Measurements from ENCODE around the gene BORCS8.
A peak's percentile ranks its signal among the peaks of the same experiment; 100 is the strongest.
"Not testable (repeated sequence)": the region's sequence is repeated elsewhere in the genome, so short reads cannot be mapped to it uniquely, and the experiment has no call there.

BORCS8 gene

DNA sequence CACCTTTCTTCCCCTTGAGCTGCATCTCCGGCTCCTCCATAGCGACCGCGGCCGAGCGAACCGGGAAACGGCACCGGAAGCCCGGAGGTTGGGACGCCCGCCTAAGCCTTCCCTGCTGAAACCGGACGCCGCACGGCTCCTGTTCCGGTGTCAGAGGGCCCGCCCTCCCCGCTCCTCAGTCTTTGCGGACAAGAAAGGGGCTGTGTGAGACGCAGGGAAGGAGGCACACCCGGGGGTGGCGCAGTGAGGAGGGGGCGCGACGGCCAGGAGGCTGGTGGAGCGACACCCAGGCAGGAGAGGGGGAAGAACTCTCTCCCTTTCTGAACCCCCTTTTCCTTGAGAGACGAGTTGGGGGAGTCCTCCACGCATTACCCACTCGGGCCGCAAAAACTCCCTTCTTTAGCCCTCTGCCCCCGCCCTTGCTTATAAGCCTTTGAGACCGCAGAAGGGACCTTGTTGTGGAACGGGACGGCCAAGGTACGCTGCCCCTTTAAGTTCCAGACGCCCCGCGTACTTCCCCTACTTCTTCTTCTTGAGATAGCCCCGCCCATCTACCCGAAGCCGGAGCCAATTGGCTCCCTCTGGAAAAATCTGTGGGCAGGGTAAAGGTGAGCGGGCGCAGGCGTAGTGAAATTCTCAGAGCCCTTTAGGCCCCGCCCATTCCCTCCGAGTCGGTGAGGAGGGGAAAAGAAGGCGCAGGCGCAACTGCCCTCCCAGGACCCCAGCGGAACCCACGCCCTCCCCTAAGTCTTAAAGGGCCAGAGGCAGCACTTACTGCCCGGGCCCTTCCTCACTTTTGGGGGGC lies at the start of gene BORCS8, which contains the start of gene RFXANK:
BORCS8 (minus strand) TSS at position 75 of the 805 bp plus-strand sequence; CDS start at position 40, 35 bp downstream.
RFXANK (plus strand) TSS at position 181 of the 805 bp plus-strand sequence. CDS start 1,689 bp downstream, outside the sequence.
- peak; percentile 96 to 98 (median 98) for DNase-seq (ENCODE audit: low read depth in 2 of 3, low spot score in 1 of 3)

DNA sequence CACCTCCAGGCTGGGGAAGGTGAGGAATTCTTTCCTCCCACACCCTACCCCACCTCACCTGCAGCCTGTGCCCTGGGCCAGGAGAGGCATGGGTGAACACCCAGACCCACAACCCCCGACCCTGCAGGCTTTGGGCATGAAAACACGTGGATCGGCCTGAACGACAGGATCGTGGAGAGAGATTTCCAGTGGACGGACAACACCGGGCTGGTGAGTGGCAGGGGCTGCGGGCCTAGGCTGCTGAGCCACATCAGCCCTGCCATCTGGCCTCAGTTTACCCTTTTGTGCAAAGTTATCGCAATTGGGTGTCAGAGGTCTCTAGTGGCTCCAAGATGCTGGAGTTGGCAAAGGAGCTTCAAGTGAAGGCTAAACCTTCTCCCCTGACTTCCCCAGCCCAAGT lies 48.5 kb upstream of the BORCS8 start:
- DNase-seq (ENCODE audit: low read depth in 2 of 3, low spot score in 1 of 3) = no peak

DNA sequence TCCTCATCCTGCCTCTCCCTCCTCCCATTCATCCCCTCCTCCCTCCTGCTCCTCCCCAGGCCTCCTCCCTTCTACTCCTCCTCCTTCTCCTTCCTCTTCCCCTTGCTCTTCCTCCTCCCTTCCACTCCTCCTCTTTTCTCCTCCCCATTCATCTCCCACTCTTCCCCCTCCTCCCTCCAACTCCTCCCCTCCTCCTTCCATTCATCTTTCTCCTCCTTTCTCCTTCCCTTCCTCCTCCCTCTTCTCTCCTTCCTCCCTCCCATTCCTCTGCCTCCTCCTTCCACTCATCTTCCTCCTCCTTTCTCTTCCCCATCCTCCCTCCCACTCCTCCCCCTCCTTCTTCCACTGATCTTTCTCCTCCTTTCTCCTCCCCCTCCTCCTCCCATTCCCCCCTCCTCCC lies 47.7 kb upstream of the BORCS8 start:
- no peak for DNase-seq (ENCODE audit: low read depth in 2 of 3, low spot score in 1 of 3)

DNA sequence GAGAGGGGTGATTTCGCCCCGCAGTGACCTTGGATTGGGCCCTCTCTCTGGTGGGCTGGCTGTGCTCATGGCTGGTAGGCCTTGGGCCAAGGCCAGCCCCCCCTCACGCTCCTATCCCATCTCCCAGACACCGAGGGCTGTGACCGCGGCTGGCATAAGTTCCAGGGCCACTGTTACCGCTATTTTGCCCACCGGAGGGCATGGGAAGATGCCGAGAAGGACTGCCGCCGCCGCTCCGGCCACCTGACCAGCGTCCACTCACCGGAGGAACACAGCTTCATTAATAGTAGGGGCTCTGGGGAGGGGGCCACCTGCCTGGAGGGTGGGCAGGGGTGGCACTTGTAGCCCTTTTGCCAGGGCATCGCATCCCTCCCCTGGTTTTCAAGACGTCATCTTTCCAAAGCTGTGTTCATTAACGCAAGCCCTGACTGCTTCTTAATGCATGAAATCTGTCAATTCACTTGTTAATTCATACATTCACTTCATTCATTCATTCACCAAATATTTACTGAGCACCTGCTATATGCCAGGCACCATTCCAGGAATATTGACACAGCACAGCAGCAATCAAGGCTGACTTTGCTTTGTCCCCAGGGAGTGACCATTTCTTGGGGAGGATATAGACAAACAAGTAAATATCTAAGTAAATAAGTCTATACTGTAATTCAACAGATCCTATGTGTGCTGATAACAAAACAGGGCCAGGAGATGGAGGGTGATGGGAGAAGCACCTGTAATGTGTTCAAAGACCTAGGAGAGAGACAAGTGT lies 46.4 kb upstream of the BORCS8 start:
- no peak for DNase-seq (ENCODE audit: low read depth in 2 of 3, low spot score in 1 of 3)

DNA sequence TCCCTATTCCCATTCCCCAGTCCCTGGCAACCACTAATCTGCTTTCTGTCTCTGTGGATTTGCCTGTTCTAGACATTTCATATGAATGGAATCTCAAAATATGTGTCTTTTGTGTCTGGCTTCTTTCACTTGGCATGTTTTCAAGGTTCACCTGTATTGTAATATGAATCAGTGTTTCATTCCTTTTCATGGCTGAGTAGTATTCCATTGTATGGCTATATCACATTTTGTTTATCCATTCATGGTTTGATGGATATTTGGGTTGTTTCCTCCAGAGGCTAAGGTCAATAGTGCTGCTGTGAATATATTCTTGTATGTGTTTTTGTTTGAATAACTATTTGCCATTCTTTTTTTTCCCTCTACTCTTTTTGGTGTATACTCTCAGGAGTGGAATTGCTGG lies 44.2 kb upstream of the BORCS8 start:
- no peak for DNase-seq (ENCODE audit: low read depth in 2 of 3, low spot score in 1 of 3)

DNA sequence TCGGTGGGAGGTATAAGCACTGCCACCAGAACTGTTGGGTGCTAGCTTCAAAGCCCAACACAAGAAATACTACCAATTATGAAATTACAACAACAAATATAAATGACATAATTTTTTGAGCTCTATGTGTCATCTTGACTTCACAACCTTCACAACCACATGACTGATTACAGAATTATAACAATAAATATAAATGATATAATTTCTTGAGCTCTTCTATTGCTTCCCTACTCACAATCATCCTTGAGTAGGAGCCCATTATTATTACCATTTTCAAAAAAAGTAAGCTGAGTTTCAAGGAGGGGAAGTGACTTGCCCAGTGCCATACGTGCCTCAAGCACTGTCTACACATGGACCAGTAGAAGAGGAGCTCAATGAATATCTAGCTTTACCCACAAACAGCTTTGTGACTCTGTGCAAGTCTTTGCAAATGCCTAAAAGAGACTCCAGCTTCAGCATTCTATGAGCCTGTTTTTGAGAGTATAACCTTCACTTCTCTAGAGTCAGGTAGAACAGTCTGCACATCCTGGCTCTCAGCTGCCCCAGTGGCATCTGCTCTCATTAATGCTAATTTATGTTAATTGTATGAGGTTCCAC lies 42.4 kb upstream of the BORCS8 start:
- DNase-seq (ENCODE audit: low read depth in 2 of 3, low spot score in 1 of 3) = no peak

DNA sequence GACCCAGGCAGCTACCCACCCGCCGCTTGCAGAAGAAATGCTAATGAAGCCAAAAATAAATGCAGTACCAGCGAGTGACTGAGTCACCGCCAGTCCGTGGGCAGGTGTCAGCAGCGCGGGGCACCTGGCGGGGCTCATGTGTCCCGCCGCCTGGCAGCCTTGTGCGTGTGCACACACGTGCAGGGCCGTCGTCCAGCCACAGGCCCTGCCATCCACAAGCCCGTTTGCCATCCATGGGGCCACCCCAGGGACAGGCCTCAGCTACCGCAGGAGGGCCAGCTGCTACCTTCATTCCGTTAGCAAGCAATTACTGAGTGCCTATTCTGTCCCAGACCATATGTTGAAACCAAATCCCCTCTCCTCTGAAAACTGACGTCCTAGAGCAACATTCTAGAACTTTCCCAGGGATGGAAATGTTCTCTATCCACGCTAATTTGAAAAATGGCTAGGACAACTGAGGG lies 40.3 kb upstream of the BORCS8 start:
- no peak for DNase-seq (ENCODE audit: low read depth in 2 of 3, low spot score in 1 of 3)

DNA sequence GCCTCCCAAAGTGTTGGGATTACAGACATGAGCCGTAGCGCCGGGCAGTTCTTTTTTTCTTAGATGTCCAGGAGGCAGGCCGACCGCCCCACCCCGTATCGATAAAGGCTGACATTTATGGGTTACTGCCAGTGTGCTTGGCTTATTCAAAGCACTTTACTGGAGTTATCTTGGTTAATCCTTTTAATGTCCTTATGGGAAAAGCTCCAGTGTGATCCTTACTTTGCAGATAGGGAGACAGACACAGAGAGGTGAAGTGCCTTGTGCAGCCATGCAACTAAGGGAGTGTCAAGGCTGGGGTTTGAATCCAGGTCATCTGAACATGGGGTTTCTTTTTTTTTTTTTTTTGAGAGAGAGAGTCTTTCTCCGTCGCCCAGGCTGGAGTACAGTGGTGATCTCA lies 39.0 kb upstream of the BORCS8 start:
- no peak for DNase-seq (ENCODE audit: low read depth in 2 of 3, low spot score in 1 of 3)

DNA sequence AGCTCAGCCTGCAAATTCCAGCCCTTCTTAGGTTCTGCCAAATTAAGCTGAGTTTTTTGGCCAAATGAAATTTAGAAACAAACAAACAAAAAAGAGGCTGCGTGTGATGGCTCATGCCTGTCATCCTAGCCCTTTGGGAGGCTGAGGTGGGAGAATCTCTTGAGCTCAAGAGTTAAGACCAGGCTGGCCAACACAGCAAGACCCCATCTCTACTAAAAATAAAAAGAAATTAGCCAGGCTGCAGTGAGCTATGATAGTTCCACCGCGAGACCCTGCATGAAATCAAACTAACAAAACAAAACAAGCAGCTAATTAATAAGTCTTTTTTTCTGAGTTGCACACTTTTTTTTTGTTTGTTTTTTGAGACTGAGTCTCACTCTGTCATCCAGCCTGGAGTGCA lies 37.7 kb upstream of the BORCS8 start:
- no peak for DNase-seq (ENCODE audit: low read depth in 2 of 3, low spot score in 1 of 3)

DNA sequence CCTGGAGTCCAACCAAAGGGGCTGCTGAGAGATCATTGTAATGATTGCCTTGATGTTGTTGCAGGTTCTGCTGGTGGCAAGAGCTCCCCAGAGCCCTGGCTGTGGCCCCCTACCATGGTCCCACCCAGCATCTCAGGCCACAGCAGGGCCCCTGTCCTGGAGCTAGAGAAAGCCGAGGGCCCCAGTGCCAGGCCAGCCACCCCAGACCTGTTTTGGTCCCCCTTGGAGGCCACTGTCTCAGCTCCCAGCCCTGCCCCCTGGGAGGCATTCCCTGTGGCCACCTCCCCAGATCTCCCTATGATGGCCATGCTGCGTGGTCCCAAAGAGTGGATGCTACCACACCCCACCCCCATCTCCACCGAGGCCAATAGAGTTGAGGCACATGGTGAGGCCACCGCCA lies 35.3 kb upstream of the BORCS8 start:
- DNase-seq (ENCODE audit: low read depth in 2 of 3, low spot score in 1 of 3) = no peak

DNA sequence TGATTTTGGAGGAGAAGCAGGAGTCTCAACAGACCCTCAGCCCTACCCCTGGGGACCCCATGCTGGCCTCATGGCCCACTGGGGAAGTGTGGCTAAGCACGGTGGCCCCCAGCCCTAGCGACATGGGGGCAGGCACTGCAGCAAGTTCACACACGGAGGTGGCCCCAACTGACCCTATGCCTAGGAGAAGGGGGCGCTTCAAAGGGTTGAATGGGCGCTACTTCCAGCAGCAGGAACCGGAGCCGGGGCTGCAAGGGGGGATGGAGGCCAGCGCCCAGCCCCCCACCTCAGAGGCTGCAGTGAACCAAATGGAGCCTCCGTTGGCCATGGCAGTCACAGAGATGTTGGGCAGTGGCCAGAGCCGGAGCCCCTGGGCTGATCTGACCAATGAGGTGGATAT lies 34.7 kb upstream of the BORCS8 start:
- DNase-seq (ENCODE audit: low read depth in 2 of 3, low spot score in 1 of 3) = no peak

DNA sequence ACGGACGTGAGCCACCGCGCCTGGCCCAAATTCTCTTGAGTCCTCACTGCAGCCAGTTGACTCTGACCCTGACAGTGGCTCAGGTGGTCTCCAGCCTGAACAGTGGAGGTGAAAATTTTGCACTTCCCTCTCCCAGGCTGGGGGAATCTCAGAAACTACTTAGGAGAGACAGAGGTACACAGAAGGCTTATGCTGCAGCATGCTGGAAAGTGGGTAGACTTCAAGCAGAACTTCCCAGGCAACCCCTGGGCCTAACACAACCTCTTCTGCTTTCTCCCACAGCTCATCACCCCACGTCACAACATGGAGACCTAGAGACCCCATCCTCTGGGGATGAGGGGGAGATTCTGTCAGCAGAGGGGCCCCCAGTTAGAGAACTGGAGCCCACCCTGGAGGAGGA lies 34.3 kb upstream of the BORCS8 start:
- DNase-seq (ENCODE audit: low read depth in 2 of 3, low spot score in 1 of 3) = no peak

DNA sequence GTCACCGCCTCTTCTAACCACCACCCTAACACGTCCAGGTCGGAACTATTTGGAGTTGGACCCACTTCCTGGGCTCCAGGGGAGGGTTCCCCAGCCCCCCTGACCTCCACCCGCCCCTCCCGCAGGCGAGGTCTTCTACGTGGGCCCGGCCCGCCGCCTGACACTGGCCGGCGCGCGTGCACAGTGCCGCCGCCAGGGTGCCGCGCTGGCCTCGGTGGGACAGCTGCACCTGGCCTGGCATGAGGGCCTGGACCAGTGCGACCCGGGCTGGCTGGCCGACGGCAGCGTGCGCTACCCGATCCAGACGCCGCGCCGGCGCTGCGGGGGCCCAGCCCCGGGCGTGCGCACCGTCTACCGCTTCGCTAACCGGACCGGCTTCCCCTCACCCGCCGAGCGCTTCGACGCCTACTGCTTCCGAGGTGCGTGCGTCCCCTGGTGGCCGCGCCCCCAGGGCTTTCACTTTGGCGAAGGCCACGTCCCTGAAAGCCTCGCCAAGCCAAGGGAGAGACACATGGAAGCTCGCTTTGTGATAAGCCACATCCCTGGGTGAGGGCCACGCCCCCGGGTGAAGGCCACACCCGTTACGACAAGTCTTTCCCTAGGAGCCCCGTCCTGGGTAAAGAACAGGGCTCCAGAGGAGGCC lies 33.0 kb upstream of the BORCS8 start:
- DNase-seq (ENCODE audit: low read depth in 2 of 3, low spot score in 1 of 3) = peak; percentile 55 to 72 (median 58)

DNA sequence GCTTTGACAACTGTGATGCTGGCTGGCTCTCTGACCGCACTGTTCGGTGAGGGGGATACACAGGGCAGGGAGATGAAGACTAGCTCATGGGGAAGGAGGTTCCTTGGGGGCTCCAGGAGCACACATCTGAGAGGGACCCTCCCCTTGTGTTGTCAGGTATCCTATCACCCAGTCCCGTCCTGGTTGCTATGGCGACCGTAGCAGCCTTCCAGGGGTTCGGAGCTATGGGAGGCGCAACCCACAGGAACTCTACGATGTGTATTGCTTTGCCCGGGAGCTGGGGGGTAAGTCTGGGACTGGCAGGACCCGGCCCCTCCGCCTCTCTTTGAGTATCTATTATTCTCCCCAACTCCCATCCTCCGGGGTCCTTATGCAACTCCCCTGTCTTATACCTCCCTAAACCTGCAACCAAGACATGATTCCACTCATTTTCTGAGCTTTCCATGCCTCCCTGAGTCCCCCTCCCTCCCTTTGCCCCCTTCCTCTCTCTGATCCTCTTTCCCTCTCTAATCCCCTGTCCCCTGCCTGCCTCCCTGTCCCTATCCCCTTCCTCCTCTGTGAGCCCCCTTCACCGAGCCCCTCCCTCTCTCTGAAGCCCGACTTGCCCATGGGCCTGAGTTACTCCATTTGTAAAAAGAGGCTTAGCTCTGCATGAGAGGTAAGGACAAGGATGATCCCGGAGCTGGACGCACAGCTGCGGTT lies 32.3 kb upstream of the BORCS8 start:
- no peak for DNase-seq (ENCODE audit: low read depth in 2 of 3, low spot score in 1 of 3)

DNA sequence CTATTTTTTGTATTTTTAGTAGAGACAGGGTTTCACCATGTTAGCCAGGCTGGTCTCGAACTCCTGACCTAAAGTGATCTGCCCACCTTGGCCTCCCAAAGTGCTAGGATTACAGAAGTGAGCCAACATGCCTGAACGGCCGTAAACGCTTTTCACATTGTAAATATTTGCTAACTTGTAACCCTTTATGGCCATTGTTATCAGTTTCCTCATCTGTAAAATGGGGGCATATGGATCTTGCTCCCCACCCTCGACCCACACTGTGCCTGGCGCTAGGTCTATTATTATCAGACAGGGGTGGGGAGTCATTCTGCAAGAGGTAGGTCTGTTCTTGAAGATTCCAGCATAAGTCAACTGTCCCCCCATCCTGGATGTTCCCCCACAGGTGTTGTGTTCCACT lies 31.7 kb upstream of the BORCS8 start:
- no peak for DNase-seq (ENCODE audit: low read depth in 2 of 3, low spot score in 1 of 3)

DNA sequence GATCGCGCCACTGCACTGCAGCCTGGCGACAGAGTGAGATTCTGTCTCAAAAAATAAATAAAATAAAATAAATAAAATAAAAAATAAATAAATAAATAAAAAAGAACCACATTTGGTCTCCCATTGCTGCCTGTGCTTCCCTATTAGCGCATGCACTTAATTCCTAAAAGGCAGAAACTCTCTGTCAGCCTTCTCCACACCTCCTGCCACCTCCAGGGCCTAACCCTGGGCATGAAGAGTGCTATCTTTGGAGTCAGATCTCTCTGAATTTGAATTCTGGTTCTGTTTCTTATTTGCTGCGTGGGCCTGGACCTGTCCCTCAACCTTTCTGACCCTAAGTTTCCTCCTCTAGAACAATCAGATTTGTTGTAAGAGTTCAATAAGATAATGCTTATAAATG lies 31.1 kb upstream of the BORCS8 start:
- DNase-seq (ENCODE audit: low read depth in 2 of 3, low spot score in 1 of 3) = no peak

DNA sequence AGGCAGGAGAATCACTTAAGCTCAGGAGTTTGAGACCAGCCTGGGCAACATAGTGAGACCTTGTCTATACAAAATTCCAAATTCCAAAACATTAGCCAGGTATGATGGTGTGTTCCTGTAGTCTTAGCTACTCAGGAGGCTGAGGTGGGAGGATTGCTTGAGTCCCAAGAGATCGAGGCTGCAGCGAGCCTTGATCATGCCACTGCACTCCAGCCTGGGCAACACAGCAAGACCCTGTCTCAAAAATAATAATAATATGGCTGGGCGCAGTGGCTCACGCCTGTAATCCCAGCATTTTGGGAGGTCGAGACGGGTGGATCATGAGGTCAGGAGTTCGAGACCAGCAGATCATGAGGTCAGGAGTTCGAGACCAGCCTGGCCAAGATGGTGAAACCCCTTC lies 29.0 kb upstream of the BORCS8 start:
- not testable (repeated sequence) for DNase-seq (ENCODE audit: low read depth in 2 of 3, low spot score in 1 of 3)

DNA sequence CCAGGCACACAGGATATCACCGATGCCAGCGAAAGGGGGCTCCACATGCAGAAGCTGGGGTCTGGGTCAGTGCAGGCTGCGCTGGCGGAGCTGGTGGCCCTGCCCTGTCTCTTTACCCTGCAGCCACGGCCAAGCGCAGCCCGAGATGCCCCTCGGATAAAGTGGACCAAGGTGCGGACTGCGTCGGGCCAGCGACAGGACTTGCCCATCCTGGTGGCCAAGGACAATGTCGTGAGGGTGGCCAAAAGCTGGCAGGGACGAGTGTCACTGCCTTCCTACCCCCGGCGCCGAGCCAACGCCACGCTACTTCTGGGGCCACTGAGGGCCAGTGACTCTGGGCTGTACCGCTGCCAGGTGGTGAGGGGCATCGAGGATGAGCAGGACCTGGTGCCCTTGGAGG lies 27.0 kb upstream of the BORCS8 start:
- DNase-seq (ENCODE audit: low read depth in 2 of 3, low spot score in 1 of 3) = no peak

DNA sequence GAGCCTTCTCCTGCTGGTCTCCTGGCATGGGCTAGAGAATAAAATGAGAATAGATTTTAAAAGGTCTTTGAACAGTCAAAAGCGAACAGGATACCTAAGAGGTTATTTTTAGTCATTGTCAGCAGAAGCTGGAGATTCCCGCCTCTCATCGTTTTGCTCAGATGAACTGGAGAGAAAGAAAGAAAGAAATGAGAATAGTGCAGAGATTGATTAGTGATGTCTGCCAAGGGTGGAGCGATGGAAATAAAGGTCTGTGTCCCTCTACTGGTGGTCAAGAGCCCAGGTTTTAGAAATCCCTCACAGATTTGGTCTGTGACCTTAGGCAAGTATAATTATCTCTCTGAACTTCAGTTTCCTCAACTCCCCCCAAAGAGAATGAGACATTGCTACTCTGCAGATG lies 25.1 kb upstream of the BORCS8 start:
- DNase-seq (ENCODE audit: low read depth in 2 of 3, low spot score in 1 of 3) = no peak

DNA sequence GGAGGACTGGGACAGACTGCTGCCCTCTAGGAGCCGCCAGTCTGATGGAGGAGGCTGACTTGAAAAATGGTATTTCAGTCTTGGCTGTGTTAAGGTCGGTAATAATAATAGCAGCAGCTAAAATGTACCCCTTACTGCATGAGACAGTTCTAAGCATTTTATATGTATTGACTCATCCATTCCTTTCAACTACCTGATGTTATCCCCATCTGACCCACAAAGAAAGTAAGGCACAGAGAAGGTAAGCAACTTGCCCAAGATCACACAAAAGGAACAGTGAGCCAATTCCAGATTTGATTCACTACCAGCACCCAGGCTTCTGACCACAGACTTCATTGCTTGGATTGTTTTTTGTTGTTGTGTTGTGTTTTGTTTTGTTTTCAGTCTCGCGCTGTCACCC lies 23.8 kb upstream of the BORCS8 start:
- DNase-seq (ENCODE audit: low read depth in 2 of 3, low spot score in 1 of 3) = no peak

DNA sequence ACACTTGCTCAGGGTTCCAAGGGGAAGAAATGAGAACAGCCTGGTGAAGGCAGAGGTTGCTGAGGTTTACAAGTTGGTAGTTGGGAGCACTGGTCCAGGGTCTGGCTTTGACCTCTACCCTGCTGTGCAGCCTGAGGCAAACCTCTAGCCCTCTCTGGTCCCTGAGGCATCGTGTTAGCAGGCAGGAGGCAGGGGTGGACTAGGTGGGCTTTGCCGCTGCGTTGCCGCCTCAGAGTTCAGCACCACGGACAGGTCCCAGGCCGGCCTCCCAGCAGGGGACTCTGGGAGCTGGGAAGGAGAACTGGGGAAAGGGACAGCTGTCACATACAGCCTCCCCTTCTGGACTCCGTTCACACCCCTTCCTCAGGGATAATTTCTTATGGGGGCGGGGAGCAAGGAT lies 22.9 kb upstream of the BORCS8 start:
- peak in 1 of 3 donors; percentile 14 for DNase-seq (ENCODE audit: low read depth in 2 of 3, low spot score in 1 of 3)

All from stimulated activated CD4-positive, alpha-beta T cell treated with anti-CD3 and anti-CD28 coated beads, Interleukin-12 subunit alpha, Interleukin-12 subunit beta, amount 100 ng/mL, for 48 hours (primary cell).